Endodermal cell (in vitro differentiated cells): ENCODE data around the gene PVALEF. TPM values are rescaled to one million over a fixed set of nuclear protein-coding genes. Genes with fewer than 3 reads are reported as not detected.

Source experiments
- DNase-seq: peaks from one replicate; pipeline ENCODE4 v3.0.0-alpha.2; 2017
- H3K27ac ChIP-seq: 2 replicates; pipeline ENCODE4 v1.5.1; 2013; ENCODE audit warnings: mild to moderate bottlenecking, low read depth, low read length, moderate library complexity
- H3K27me3 ChIP-seq: 2 replicates; pipeline ENCODE4 v1.6.1; 2013; ENCODE audit warnings: mild to moderate bottlenecking, low read length, moderate library complexity; ENCODE audit not compliant: insufficient read depth, control insufficient read depth, poor library complexity, severe bottlenecking
- H3K36me3 ChIP-seq: 2 replicates; pipeline ENCODE4 v1.7.0; 2013; ENCODE audit warnings: mild to moderate bottlenecking, low read length, moderate library complexity; ENCODE audit not compliant: control insufficient read depth, insufficient read depth
- H3K4me1 ChIP-seq: one replicate; pipeline ENCODE4 v1.7.0; 2013; ENCODE audit warnings: low read length; ENCODE audit not compliant: control insufficient read depth, insufficient read depth
- H3K4me3 ChIP-seq: 2 replicates; pipeline ENCODE4 v1.5.1; 2013; ENCODE audit warnings: mild to moderate bottlenecking, low read length, moderate library complexity
- H3K9ac ChIP-seq: 2 replicates; pipeline ENCODE4 v1.6.1; 2013; ENCODE audit warnings: mild to moderate bottlenecking, low read length, moderate library complexity; ENCODE audit not compliant: poor library complexity, severe bottlenecking; ENCODE audit errors: extremely low read depth
- H3K9me3 ChIP-seq: 2 replicates; pipeline ENCODE4 v1.6.1; 2013; ENCODE audit warnings: mild to moderate bottlenecking, low read length, moderate library complexity; ENCODE audit not compliant: control insufficient read depth
- H3K27ac Mint-ChIP-seq: 2 replicates; pipeline ENCODE4 v1.8.0; 2020; ENCODE audit warnings: mixed read lengths
- H3K27me3 Mint-ChIP-seq: 2 replicates; pipeline ENCODE4 v1.8.0; 2021; ENCODE audit warnings: mild to moderate bottlenecking, mixed read lengths; ENCODE audit not compliant: insufficient read depth
- H3K36me3 Mint-ChIP-seq: 2 replicates; pipeline ENCODE4 v1.8.0; 2020; ENCODE audit warnings: low read depth, mixed read lengths
- H3K4me1 Mint-ChIP-seq: 2 replicates; pipeline ENCODE4 v1.8.0; 2020; ENCODE audit warnings: mixed read lengths
- H3K4me3 Mint-ChIP-seq: 2 replicates; pipeline ENCODE4 v1.8.0; 2020; ENCODE audit warnings: mild to moderate bottlenecking, moderate library complexity, mixed read lengths
- H3K9me3 Mint-ChIP-seq: 2 replicates; pipeline ENCODE4 v1.8.0; 2020; ENCODE audit warnings: mild to moderate bottlenecking, mixed read lengths
- CTCF ChIP-seq: fragments of 200-600 bp; sonication (generic); conservative IDR thresholded peaks from 2 replicates; pipeline ENCODE4 v1.5.0; 2021; ENCODE audit warnings: antibody characterized with exemption, mild to moderate bottlenecking
- WGBS, 2 experiments: methylation state at CpG; one replicate each; pipeline versions ENCODE4 v1.1.5 to v1.1.7; 2013; ENCODE audit warnings: missing lambda C conversion rate in 2 of 2, mixed read lengths in 1 of 2; ENCODE audit not compliant: insufficient coverage in 1 of 2, insufficient read length in 1 of 2; 5-methylcytosine and 5-hydroxymethylcytosine counted together
- total RNA-seq, 2 donors: library from RNA; stranded (reverse); fragmentation: NEBNext Ultra II Directional in 1 of 2; extraction: Animal tissue kit (Norgen Biotek cat#: 25700) in 1 of 2; gene quantifications; 2 replicates in 1 of 2; 3 replicates in 1 of 2; pipeline ENCODE4 v1.2.1, GENCODE V29; 2021

Gene PVALEF
- total RNA-seq, 2 donors from 2014 or later = not detected

GRCh38 chr17:81120149-81120484 is 45.2 kb upstream of the PVALEF start:
- Histone ChIP-seq H3K9me3 (no peaks in the 10 kb centered on the region), H3K27me3 (no peaks in the 10 kb centered on the region), H3K9ac (no peak overlapping the region), H3K4me3 (no peak overlapping the region), H3K4me1 (no peaks in the 10 kb centered on the region), H3K27ac (peak overlapping the region; percentile 7), H3K36me3 (no peaks in the 10 kb centered on the region)
- no peak for TF ChIP-seq CTCF
- no peak for DNase-seq
- no peaks in the 10 kb centered on the region for H3K4me1 Mint-ChIP-seq
- H3K27me3 Mint-ChIP-seq = no peaks in the 10 kb centered on the region
- no peaks in the 10 kb centered on the region for H3K9me3 Mint-ChIP-seq
- H3K4me3 Mint-ChIP-seq = peak overlapping the region; percentile 49
- no peak overlapping the region for H3K27ac Mint-ChIP-seq
- H3K36me3 Mint-ChIP-seq = no peaks in the 10 kb centered on the region
- 96 to 98% methylated on average over 23 to 33 of the region's 33 CpGs for WGBS, 2 experiments

DNA sequence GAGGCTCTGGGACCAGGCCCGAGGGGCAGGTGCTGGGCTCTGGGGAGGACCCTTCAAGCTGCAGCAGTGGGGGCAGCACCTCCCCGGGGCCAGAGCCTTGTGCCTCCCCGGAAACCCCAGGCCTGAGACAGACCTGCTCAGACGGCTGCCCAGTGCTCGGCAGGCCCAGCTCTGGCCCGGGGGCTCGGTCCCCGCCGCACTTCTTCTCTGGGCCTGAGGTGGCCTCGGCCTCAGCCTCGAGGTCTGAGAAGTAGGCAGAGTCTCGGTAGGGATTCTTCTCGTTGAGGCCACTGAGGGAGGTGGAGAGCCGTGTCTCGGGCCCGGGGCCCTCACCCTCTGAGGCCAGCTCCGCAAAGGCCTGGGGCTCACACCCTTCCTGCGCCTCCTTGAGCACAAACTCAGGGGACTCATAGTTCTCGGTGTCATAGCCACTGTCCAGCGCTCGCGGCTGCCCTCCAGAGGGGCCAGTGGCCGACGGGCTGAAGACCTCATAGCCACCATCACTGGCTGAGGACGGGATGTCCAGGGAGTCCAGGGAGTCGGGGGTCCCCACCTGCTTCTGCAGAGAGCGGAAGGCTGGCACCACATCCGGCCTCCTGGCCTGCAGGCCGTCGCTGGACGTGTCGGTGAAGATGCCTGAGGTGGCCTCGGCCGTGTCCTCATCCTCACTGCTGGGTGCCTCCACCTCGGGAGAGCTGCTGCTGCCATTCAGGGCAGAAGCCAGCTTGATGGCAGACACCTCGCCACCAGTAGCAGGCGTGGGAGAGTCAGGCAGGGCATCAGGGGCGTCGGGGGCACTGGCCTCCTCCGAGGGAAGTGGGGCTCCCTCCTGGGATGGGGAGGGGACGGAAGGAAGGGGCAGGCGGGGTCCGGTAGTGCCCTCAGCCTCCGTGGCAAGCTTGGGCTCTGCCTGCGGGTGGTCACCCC is 44.3 kb upstream of the PVALEF start:
- no peak overlapping the region for H3K4me3 Mint-ChIP-seq
- no peak overlapping the region for H3K27ac Mint-ChIP-seq
- Histone ChIP-seq H3K4me1 (no peaks in the 10 kb centered on the region), H3K4me3 (no peak overlapping the region), H3K9me3 (no peaks in the 10 kb centered on the region), H3K9ac (no peak overlapping the region), H3K27me3 (no peaks in the 10 kb centered on the region), H3K27ac (peak overlapping the region; percentile 4), H3K36me3 (no peaks in the 10 kb centered on the region)
- no peaks in the 10 kb centered on the region for H3K36me3 Mint-ChIP-seq
- H3K9me3 Mint-ChIP-seq = no peaks in the 10 kb centered on the region
- peak; percentile 23 for TF ChIP-seq CTCF
- 88 to 89% methylated on average over 31 to 45 of the region's 45 CpGs for WGBS, 2 experiments
- peak; percentile 79 for DNase-seq
- no peaks in the 10 kb centered on the region for H3K27me3 Mint-ChIP-seq
- no peaks in the 10 kb centered on the region for H3K4me1 Mint-ChIP-seq

DNA sequence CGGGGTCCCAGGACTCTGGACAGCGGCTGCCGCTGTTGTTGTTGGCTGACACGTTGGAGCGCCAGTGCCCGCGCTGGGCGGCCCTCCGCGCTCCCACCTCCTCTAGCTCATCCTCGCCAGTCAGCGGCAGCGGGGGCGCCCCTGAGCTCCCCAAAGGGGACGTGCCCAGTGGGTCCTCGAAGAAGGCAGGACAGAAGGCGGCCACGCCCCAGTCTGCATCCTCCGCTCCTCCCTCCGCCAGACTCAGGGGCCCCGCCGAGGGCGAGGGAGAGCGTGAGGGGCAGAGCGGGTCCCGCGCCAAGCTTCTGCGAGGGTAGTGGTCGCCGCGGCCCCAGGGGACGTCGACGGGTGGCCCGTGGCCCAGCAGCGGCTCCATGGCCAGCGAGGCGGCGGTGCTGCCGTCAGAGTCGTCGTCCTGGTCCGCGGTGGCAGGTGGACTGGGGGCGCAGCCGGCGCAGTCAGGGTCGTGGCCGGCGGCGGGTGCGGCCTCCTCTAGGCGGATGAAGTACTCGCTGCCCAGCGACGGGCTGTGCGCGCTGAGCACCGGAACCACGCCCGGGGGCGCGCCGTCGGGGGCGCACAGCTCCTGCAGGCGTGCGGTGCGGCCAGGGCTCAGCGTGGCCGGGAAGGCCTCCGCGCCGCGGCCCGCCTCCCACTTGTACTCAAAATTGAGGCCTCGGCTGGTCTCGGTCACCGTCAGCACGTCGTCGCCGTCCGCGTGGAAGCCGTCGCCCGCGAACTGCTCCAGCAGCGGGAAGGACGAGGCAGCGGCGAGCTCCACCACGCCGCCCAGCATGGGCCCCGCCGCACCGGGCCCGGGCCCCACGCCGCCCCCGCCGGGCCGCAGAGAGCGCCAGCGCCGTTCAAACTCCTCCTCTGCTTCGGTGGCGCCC is 43.2 kb upstream of the PVALEF start:
- TF ChIP-seq CTCF = no peak
- H3K4me1 ChIP-seq = no peaks in the 10 kb centered on the region
- DNase-seq = peak; percentile 79
- no peak overlapping the region for H3K9ac ChIP-seq
- H3K4me1 Mint-ChIP-seq = no peaks in the 10 kb centered on the region
- H3K4me3 ChIP-seq = no peak overlapping the region
- 94% methylated on average over 78 to 109 of the region's 109 CpGs for WGBS, 2 experiments
- no peaks in the 10 kb centered on the region for H3K36me3 Mint-ChIP-seq
- no peak overlapping the region for H3K27ac Mint-ChIP-seq
- H3K27ac ChIP-seq = no peak overlapping the region
- H3K9me3 ChIP-seq = no peaks in the 10 kb centered on the region
- no peaks in the 10 kb centered on the region for H3K27me3 ChIP-seq
- H3K4me3 Mint-ChIP-seq = no peak overlapping the region
- H3K36me3 ChIP-seq = no peaks in the 10 kb centered on the region
- H3K9me3 Mint-ChIP-seq = no peaks in the 10 kb centered on the region
- no peaks in the 10 kb centered on the region for H3K27me3 Mint-ChIP-seq
